ENCODE measurements around the gene SNRPD3.

The SNRPD3 gene

DNA sequence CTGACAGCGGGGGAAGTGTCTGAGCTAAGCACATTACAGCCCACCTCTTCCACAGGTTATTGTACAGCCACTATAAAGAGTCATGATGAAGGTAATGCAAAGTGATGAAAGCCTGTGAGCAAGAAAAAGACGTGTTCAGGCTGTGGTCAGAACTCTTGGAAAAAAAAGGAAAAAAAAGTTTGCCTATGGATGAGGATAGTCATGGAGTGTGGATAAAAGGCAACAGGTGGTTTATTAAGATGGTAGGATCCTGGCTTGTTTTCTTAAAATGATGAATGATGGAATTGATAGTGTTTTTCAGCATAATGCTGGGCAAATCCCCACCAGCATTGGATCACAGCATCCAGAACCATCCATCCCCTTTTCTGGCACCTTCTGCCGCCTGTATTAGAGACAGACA lies 37.6 kb upstream of the SNRPD3 start:
- Histone ChIP-seq H3K79me1 (ENCODE audit: low read depth, low read length) (no peaks in the 10 kb centered on the region), H3K14ac (ENCODE audit: low read length) (no peak overlapping the region), H2AFZ (ENCODE audit: low read length) (no peak overlapping the region), H2BK120ac (ENCODE audit: low read depth, low read length) (no peak overlapping the region), H3K27me3 (ENCODE audit: control insufficient read depth in 3 of 3, insufficient read depth in 3 of 3, low read depth in 1 of 3, low read length in 3 of 3) (peaks cover 0 to 50% (median 0%) of the 10 kb centered on the region in 3 experiments), H3K4me3 (ENCODE audit: low read length in 2 of 2) (no peak overlapping the region), H4K8ac (ENCODE audit: low read depth, low read length) (no peak overlapping the region), H2BK5ac (ENCODE audit: low read length) (no peak overlapping the region), H3K36me3 (replicated peaks in 1 of 2; ENCODE audit: control insufficient read depth in 2 of 2, insufficient read depth in 2 of 2, low read length in 2 of 2) (no peaks in the 10 kb centered on the region), H2AK5ac (ENCODE audit: low read depth, low read length) (no peak overlapping the region), H3K4me1 (ENCODE audit: control insufficient read depth in 2 of 2, insufficient read depth in 1 of 2, low read depth in 1 of 2, low read length in 2 of 2) (no peaks in the 10 kb centered on the region), H3K18ac (ENCODE audit: low read length) (no peak overlapping the region), H2BK15ac (ENCODE audit: low read length) (no peak overlapping the region), H3K9ac (ENCODE audit: low read depth, low read length, poor library complexity) (no peak overlapping the region), H3K23ac (ENCODE audit: low read depth, low read length, poor library complexity) (no peak overlapping the region), H3K9me3 (replicated peaks in 1 of 2; ENCODE audit: control insufficient read depth in 2 of 2, insufficient read depth in 1 of 2, low read depth in 1 of 2, low read length in 2 of 2) (no peaks in the 10 kb centered on the region), H3K4me2 (ENCODE audit: insufficient read depth, low read length, poor library complexity, severe bottlenecking) (no peak overlapping the region), H3K4ac (ENCODE audit: low read length) (no peak overlapping the region), H2BK12ac (ENCODE audit: low read length) (no peak overlapping the region), H4K91ac (ENCODE audit: low read depth, low read length, poor library complexity) (no peak overlapping the region), H3K27ac (replicated peaks; ENCODE audit: low read length) (no peak overlapping the region)
- no CpG with 5 or more reads among the region's 3 CpGs for WGBS, 2 donors (ENCODE audit: extremely low coverage in 2 of 2, insufficient read length in 2 of 2, insufficient replicate concordance in 1 of 2)
- DNase-seq (ENCODE audit: low spot score) = no peak

GRCh38 chr22:24518771-24519485 lies 36.9 kb upstream of the SNRPD3 start:
- Histone ChIP-seq H3K14ac (ENCODE audit: low read length) (no peak overlapping the region), H3K18ac (ENCODE audit: low read length) (no peak overlapping the region), H3K36me3 (replicated peaks in 1 of 2; ENCODE audit: control insufficient read depth in 2 of 2, insufficient read depth in 2 of 2, low read length in 2 of 2) (no peaks in the 10 kb centered on the region), H4K91ac (ENCODE audit: low read depth, low read length, poor library complexity) (no peak overlapping the region), H3K4me1 (ENCODE audit: control insufficient read depth in 2 of 2, insufficient read depth in 1 of 2, low read depth in 1 of 2, low read length in 2 of 2) (no peaks in the 10 kb centered on the region), H2AK5ac (ENCODE audit: low read depth, low read length) (no peak overlapping the region), H3K4me2 (ENCODE audit: insufficient read depth, low read length, poor library complexity, severe bottlenecking) (no peak overlapping the region), H2AFZ (ENCODE audit: low read length) (no peak overlapping the region), H4K8ac (ENCODE audit: low read depth, low read length) (no peak overlapping the region), H2BK15ac (ENCODE audit: low read length) (no peak overlapping the region), H3K27me3 (ENCODE audit: control insufficient read depth in 3 of 3, insufficient read depth in 3 of 3, low read depth in 1 of 3, low read length in 3 of 3) (peaks cover 0 to 52% (median 0%) of the 10 kb centered on the region in 3 experiments), H3K9ac (ENCODE audit: low read depth, low read length, poor library complexity) (no peak overlapping the region), H2BK12ac (ENCODE audit: low read length) (no peak overlapping the region), H2BK5ac (ENCODE audit: low read length) (no peak overlapping the region), H3K4ac (ENCODE audit: low read length) (no peak overlapping the region), H3K23ac (ENCODE audit: low read depth, low read length, poor library complexity) (no peak overlapping the region), H3K27ac (replicated peaks; ENCODE audit: low read length) (no peak overlapping the region), H2BK120ac (ENCODE audit: low read depth, low read length) (no peak overlapping the region), H3K4me3 (ENCODE audit: low read length in 2 of 2) (no peak overlapping the region), H3K9me3 (replicated peaks in 1 of 2; ENCODE audit: control insufficient read depth in 2 of 2, insufficient read depth in 1 of 2, low read depth in 1 of 2, low read length in 2 of 2) (no peaks in the 10 kb centered on the region), H3K79me1 (ENCODE audit: low read depth, low read length) (no peaks in the 10 kb centered on the region)
- WGBS, 2 donors (ENCODE audit: extremely low coverage in 2 of 2, insufficient read length in 2 of 2, insufficient replicate concordance in 1 of 2) = no CpG with 5 or more reads among the region's 9 CpGs
- no peak for DNase-seq (ENCODE audit: low spot score)

DNA sequence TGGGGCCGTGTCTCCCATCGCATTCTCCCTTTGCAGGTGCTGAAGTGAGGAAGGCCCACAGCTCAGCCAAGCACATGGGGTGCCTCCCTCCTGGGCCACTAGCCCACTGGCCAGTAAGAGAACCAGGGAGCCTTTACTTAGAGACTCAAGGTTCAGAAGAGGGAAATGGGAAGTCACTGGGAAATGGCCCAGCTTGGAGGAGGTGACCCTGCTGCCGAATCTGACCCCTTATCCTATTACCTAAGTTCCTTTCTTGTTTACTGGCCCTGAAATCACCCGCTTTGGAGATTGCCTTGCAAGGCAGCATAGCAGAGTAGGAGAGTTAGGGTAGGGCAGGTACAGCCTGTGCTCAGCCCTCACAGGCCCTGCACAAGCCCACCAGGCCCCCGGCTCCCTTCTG lies 36.3 kb upstream of the SNRPD3 start:
- H3K27me3 ChIP-seq (ENCODE audit: control insufficient read depth in 3 of 3, insufficient read depth in 3 of 3, low read depth in 1 of 3, low read length in 3 of 3) = peaks cover 0 to 52% (median 0%) of the 10 kb centered on the region in 3 experiments
- no peak overlapping the region for H3K27ac ChIP-seq (replicated peaks; ENCODE audit: low read length)
- H3K4me1 ChIP-seq (ENCODE audit: control insufficient read depth in 2 of 2, insufficient read depth in 1 of 2, low read depth in 1 of 2, low read length in 2 of 2) = no peaks in the 10 kb centered on the region
- DNase-seq (ENCODE audit: low spot score) = no peak
- H3K18ac ChIP-seq (ENCODE audit: low read length) = no peak overlapping the region
- H3K23ac ChIP-seq (ENCODE audit: low read depth, low read length, poor library complexity) = no peak overlapping the region
- no peak overlapping the region for H2AK5ac ChIP-seq (ENCODE audit: low read depth, low read length)
- no peak overlapping the region for H4K8ac ChIP-seq (ENCODE audit: low read depth, low read length)
- H3K79me1 ChIP-seq (ENCODE audit: low read depth, low read length) = no peaks in the 10 kb centered on the region
- no peaks in the 10 kb centered on the region for H3K9me3 ChIP-seq (replicated peaks in 1 of 2; ENCODE audit: control insufficient read depth in 2 of 2, insufficient read depth in 1 of 2, low read depth in 1 of 2, low read length in 2 of 2)
- H2BK120ac ChIP-seq (ENCODE audit: low read depth, low read length) = no peak overlapping the region
- H3K14ac ChIP-seq (ENCODE audit: low read length) = no peak overlapping the region
- H2BK5ac ChIP-seq (ENCODE audit: low read length) = no peak overlapping the region
- H3K9ac ChIP-seq (ENCODE audit: low read depth, low read length, poor library complexity) = no peak overlapping the region
- WGBS, 2 donors (ENCODE audit: extremely low coverage in 2 of 2, insufficient read length in 2 of 2, insufficient replicate concordance in 1 of 2) = no CpG with 5 or more reads among the region's 5 CpGs
- peak overlapping the region; percentile 15 for H2BK15ac ChIP-seq (ENCODE audit: low read length)
- H2BK12ac ChIP-seq (ENCODE audit: low read length) = no peak overlapping the region
- H2AFZ ChIP-seq (ENCODE audit: low read length) = no peak overlapping the region
- H3K4me3 ChIP-seq (ENCODE audit: low read length in 2 of 2) = no peak overlapping the region
- no peak overlapping the region for H3K4ac ChIP-seq (ENCODE audit: low read length)
- H3K4me2 ChIP-seq (ENCODE audit: insufficient read depth, low read length, poor library complexity, severe bottlenecking) = no peak overlapping the region
- no peaks in the 10 kb centered on the region for H3K36me3 ChIP-seq (replicated peaks in 1 of 2; ENCODE audit: control insufficient read depth in 2 of 2, insufficient read depth in 2 of 2, low read length in 2 of 2)
- no peak overlapping the region for H4K91ac ChIP-seq (ENCODE audit: low read depth, low read length, poor library complexity)

GRCh38 chr22:24521791-24522245 lies 34.0 kb upstream of the SNRPD3 start:
- peaks cover 0 to 53% (median 0%) of the 10 kb centered on the region in 3 experiments for H3K27me3 ChIP-seq (ENCODE audit: control insufficient read depth in 3 of 3, insufficient read depth in 3 of 3, low read depth in 1 of 3, low read length in 3 of 3)
- H2BK5ac ChIP-seq (ENCODE audit: low read length) = no peak overlapping the region
- no peaks in the 10 kb centered on the region for H3K9me3 ChIP-seq (replicated peaks in 1 of 2; ENCODE audit: control insufficient read depth in 2 of 2, insufficient read depth in 1 of 2, low read depth in 1 of 2, low read length in 2 of 2)
- H3K18ac ChIP-seq (ENCODE audit: low read length) = no peak overlapping the region
- WGBS, 2 donors (ENCODE audit: extremely low coverage in 2 of 2, insufficient read length in 2 of 2, insufficient replicate concordance in 1 of 2) = no CpG with 5 or more reads among the region's 8 CpGs
- H3K36me3 ChIP-seq (replicated peaks in 1 of 2; ENCODE audit: control insufficient read depth in 2 of 2, insufficient read depth in 2 of 2, low read length in 2 of 2) = no peaks in the 10 kb centered on the region
- no peak overlapping the region for H3K4me2 ChIP-seq (ENCODE audit: insufficient read depth, low read length, poor library complexity, severe bottlenecking)
- no peak overlapping the region for H2BK12ac ChIP-seq (ENCODE audit: low read length)
- H3K4me3 ChIP-seq (ENCODE audit: low read length in 2 of 2) = no peak overlapping the region
- H3K9ac ChIP-seq (ENCODE audit: low read depth, low read length, poor library complexity) = no peak overlapping the region
- H3K27ac ChIP-seq (replicated peaks; ENCODE audit: low read length) = no peak overlapping the region
- H3K79me1 ChIP-seq (ENCODE audit: low read depth, low read length) = no peaks in the 10 kb centered on the region
- H2BK15ac ChIP-seq (ENCODE audit: low read length) = no peak overlapping the region
- no peak overlapping the region for H4K8ac ChIP-seq (ENCODE audit: low read depth, low read length)
- H3K23ac ChIP-seq (ENCODE audit: low read depth, low read length, poor library complexity) = no peak overlapping the region
- DNase-seq (ENCODE audit: low spot score) = peak; percentile 29
- H3K4me1 ChIP-seq (ENCODE audit: control insufficient read depth in 2 of 2, insufficient read depth in 1 of 2, low read depth in 1 of 2, low read length in 2 of 2) = peaks cover 0 to 2% of the 10 kb centered on the region in 2 donors
- H3K4ac ChIP-seq (ENCODE audit: low read length) = no peak overlapping the region
- no peak overlapping the region for H4K91ac ChIP-seq (ENCODE audit: low read depth, low read length, poor library complexity)
- H2BK120ac ChIP-seq (ENCODE audit: low read depth, low read length) = no peak overlapping the region
- no peak overlapping the region for H2AK5ac ChIP-seq (ENCODE audit: low read depth, low read length)
- H3K14ac ChIP-seq (ENCODE audit: low read length) = no peak overlapping the region
- no peak overlapping the region for H2AFZ ChIP-seq (ENCODE audit: low read length)
